Erythroblast (primary cell): ENCODE measurements around the gene PTPRM.

Experiments
- GATA1 ChIP-seq: IDR thresholded peaks from 2 replicates; pipeline ENCODE4 v1.6.1; 2011; ENCODE audit warnings: low read depth, mild to moderate bottlenecking, control low read depth, low read length, moderate library complexity
- POLR2A ChIP-seq: IDR thresholded peaks from 2 replicates; pipeline ENCODE4 v1.6.1; 2011; ENCODE audit warnings: mild to moderate bottlenecking, low read length

DNA sequence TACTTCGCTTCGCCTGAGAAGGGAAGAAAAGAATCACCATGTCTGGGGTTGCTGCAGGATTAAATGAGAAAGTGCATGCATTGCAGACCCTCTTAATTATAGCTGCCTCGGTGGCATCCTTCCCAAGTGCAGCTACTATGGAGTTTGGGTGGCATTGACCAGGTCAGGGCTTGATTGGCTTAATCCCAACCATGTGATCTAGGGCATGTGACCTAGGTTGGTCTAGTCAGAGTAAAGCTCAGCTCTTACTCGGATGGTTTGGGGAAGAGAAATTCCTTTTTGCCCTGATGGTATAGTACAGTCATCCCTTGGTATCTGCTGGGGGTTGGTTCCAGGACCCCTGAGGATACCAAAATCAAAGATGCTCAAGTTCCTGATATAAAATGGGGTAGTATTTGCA is 863.9 kb downstream of the PTPRM start:
- no peak for TF ChIP-seq POLR2A
- no peak for TF ChIP-seq GATA1
